ENCODE data around the gene CHRM2.
"Not testable (repeated sequence)": the region's sequence is repeated elsewhere in the genome, so short reads cannot be mapped to it uniquely, and the experiment has no call there.

The CHRM2 gene

GRCh38 chr7:136868496-136869000 is at the start of gene CHRM2:
Gene CHRM2, plus strand, starts transcription at chr7:136868652. Its CDS starts 146,214 bp downstream, at chr7:137014866.
- DNase-seq: no peak

DNA sequence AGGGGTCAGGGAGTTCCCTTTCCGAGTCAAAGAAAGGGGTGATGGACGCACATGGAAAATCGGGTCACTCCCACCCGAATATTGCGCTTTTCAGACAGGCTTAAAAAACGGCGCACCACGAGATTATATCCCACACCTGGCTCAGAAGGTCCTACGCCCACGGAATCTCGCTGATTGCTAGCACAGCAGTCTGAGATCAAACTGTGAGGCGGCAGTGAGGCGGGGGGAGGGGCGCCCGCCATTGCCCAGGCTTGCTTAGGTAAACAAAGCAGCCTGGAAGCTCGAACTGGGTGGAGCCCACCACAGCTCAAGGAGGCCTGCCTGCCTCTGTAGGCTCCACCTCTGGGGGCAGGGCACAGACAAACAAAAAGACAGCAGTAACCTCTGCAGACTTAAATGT is 37.1 kb upstream of the CHRM2 start:
- DNase-seq: not testable (repeated sequence)

- no peak for DNase-seq
Measured at GRCh38 chr7:136845899-136846465, 22.5 kb upstream of the CHRM2 start.

DNA sequence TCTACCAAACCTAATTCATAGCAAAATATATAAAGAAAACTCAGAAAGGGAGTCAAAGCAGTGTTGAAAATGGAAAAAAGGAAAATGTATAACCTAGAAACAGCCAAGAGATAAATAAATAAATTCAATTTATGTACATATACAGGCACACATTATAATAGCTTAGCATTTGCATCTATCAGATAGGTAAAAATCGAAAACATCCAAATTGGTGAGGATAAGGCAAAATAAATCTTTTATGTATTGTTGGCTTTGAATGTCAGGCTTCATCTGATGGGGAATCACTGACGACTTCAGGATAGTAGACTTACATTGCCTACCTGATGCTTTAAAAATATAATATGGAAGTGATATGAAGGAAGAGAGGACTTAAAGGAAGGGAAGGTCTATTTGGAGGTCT is 20.6 kb upstream of the CHRM2 start:
- DNase-seq: no peak

DNA sequence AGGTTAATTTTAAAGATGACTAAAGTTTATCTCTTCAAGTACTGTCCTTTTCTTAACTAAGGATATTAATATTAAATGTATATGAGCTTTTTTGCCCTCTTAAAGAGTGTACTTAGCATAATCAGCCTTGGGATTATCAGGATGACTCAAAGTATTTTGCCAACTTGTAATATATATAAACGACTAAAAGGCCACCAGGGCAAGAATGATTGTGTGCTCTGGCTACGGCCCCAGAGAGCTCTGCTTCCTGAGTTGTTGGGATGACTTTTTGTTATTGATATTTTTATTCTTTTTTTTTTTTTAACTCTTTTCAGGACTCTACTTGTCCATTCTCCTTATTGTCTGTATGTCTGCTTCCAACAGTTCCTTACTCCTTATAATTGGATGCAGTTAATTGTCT is 14.8 kb upstream of the CHRM2 start:
- DNase-seq: no peak

DNA sequence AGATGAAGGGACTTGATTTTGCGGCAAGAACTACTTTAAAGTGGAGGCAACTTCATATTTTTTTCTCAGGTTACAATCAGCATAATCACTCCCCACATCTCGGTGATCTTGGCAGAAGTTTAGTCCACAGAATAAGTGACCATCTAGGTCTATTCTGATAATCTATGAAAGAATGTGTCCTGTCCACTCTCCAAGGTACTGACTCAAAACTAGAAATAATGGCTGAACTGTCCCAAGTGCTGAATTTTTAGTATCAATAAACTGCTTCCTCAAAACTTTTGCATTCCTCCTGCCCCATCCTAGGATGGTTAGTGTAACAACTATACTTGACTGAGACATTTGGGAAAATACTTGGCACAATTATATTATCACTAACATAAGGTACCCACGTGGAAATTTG is 10.9 kb upstream of the CHRM2 start:
- DNase-seq: no peak

- DNase-seq: no peak
Measured at GRCh38 chr7:136859803-136860202, 8.6 kb upstream of the CHRM2 start.

DNA sequence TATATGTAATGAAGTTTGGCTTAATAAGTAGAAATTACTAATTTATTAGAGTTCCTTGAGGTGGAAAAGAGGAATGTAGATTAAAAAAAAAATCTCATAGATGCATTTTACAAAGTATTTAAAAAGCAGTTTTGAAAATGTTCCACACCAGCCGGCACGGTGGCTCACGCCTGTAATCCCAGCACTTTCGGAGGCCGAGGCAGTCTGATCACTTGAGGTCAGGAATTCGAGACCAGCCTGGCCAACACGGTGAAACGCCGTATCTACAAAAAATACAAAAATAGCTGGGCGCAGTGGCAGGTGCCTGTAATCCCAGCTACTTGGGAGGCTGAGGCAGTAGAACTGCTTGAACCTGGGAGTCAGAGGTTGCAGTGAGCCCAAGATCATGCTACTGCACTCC is 3.2 kb upstream of the CHRM2 start:
- DNase-seq: no peak

DNA sequence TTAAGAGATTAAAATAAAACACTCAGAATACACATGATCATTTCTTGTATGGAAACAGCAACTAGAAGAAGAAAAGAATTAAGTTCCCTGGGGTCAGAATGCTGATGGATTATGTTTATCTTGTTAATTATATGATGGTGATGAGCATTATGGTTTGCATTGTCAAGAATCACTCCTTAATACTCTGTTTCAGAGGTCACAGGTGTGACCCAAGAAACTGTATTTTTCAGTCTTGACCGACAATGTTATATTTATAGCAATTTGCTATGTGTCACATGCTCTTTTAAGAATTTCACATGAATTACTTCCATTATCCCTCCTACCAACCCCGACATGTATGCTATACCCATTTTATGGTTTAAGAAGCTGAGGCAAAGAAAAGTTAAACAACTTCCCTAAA is 2.7 kb upstream of the CHRM2 start:
- no peak for DNase-seq

DNA sequence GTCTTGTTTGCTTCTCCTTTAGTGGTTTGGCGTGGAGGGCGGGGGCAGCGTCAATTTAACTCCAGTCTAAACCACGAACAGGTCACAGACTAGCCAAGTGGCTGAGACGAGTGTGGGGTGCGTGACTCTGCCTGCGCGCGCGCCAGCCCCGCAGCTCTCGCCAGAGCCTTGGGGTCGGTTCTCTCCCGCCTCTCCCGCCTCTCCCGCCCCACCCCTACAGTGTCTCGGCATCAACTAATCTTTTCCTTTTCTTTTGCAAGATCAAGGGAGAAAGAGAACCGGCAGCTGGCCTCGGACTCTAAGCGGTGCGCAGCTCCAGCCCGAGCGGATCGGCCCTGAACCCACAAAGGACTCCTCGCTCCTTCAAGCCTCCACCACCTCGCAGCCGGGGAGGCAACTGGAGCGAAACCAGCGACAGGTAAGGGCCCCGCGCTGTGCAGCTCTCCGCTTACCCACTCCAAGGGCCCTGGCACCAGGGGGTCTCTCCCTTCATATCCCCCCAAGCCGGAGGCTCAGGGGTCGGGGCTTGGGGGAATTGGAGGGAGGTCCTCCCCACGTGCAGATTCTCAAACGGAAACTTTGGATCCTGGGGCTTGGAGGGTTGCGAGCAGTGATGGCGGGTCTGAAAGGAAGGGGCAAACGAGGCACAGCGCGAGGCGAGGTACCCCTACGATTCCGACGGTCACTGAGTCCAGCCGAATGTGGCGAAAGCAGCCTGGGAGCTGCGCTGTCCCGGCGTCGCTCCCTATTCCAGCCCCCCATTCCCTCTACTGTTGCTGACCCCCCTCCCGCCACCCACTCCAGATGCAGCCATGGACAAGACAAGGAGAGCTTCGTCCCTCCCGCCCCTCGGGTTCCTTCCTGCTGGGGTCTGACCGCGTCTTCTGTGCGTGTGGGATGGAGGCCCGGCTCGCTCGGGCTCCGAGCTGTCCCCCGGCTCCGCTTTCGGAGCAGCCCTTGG is 829 bp downstream of the CHRM2 start:
- no peak for DNase-seq

DNA sequence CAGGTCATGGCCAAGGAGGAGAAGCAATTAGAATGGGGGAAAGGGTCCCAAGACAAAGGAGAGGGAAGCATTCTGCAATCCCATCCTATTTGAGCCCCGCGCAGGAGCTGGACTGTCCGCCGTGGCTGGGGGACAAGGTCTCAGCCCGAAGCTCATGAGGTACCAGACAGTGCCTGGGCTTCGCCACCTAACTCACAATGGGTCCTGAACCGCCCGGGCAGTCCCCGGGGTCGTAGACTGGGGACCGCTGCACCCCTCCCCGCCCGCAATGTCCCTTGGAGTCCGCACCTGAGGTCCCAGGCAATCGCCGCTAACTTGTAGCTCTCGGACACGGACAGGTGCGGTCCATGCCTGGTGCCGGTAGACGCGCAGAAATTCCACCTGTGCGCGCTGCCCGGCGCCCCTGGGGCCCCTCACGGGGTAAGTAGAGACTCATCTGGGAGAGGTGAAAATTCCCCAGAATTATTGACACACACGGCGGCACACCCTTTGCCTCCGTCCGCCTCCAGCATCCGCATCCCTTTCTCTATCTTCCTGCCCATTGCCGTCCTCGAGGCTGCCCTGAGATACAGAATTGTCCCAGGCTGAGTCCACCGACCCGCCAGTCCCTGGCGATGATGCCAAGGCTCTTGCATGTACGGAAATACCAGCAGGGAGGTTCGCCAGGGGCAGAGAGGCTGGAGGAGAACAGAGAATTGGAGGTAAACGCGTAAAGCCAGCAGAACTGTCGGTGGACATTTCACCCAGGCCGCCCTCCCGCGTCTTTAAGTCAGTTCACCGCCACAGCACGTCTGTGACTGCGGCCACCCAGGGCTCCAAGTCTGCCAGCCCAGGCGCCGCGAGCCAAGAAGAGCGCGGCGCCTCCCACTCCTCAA is 1.8 kb downstream of the CHRM2 start:
- DNase-seq: no peak

- DNase-seq: no peak
Measured at GRCh38 chr7:136870866-136871487, 2.5 kb downstream of the CHRM2 start.

GRCh38 chr7:136874393-136875032 is 6.1 kb downstream of the CHRM2 start:
- DNase-seq: no peak

- DNase-seq: no peak
Measured at GRCh38 chr7:136877509-136877908, 9.1 kb downstream of the CHRM2 start.

DNA sequence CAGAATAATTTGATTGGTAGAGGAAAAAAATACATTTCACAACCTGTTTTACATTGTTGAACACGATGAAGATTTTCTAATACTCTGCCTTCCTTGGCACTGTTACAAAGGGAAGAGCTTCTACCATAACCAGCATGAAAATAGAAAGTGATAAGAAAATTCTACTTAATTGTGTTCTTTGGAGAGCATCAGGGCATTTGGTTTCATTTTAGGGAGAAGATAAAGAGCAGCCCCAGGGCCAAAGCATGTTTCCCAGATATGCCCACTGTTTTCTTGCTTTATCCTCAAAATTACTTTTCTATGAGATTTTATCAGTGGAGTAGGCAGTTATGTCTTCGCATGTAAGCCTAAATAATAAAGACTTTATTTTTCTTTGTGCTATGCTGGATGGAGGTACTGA is 9.5 kb downstream of the CHRM2 start:
- no peak for DNase-seq

DNA sequence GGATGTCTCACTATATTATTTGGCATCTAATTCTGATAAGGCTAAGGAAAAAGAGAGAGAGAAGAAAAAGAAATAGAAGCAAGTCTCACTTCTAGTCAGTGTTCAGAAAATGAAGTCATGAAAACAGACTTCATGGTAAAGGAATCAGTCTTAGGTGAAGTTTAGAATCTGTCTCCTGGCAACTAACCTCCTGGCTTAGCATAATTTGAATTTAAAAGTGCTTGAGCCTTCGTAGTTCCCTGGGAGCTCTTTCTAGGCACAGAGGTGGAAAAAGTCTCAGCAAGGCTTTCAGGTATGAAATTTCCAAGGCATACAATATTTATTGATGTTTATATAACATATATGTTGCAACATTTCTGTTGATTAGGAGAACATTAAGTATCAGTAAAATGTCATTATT is 10.4 kb downstream of the CHRM2 start:
- DNase-seq: no peak

GRCh38 chr7:136883046-136883445 is 14.6 kb downstream of the CHRM2 start:
- no peak for DNase-seq

DNA sequence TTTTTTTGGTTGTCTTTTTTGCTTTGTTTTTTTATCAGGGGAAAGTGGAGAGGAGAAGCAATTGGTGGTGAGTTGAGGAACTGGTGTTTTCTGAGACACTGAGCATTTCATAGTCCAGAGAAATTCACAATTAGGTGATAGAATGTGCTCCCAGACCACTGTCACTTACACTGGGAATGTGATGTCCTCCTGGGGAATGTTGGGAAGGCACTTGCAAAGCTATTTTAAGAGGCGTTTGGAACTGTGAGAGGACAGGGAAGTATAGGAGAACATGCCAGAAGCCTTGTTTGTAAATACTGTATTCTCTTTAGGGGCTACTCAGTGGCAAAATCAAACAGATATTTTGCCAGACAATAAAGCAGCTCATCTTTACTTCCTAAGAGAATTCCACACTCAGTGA is 16.0 kb downstream of the CHRM2 start:
- no peak for DNase-seq

DNA sequence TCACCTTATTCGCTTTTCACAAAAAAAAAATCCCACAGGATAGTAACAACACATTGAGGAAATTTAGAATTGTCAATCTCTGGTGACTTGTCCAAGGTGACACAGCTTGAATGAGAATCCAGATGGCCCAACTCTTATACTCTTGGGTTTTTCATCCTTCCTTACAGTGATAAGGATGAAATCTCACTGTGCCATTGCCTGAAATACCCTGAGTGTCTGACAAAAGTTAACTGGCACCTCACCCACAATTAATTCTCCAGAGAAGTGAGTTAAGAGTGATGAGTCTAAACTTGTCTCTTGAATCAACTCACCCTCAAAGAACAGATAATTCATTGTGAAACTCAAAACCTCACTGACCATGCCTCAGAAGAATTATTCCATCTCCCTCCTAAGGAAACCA is 18.9 kb downstream of the CHRM2 start:
- no peak for DNase-seq

DNA sequence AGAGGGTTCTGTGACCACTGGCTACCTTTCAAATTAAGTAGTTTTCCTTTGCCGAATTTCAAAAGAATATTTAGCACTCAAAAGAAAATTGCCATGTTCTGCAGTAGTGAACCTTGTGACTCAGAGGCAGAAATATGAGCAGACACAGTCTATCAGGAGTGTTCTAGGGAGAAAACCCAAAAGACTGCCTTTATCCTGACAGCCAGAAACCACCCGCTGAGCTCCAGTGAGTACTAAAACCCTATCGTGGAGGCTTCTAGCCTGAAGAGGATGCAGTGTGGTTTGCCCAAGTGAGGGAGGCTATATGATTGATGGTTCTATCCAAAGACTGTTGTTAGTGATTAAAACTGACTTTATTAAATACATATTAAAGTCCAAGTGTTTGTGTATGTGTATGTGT is 21.9 kb downstream of the CHRM2 start:
- no peak for DNase-seq

DNA sequence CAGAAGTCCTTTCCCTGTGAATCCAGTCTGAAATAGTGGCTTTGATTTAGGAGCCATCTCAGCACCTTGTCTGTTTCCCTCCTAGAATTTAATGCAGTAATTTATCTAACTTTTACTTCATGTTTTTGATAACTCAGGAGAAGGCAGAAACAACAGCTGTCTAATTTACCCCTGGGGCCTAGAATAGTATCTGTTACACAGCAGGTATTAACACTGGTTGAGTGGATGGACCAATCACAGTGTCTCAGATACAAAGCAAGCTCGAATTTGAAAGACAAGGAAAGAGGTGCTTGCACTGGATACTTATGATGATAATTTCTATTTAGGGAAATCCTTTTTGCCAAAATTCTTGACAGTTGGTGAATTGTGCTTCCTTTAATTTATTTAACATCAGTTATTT is 23.4 kb downstream of the CHRM2 start:
- no peak for DNase-seq

DNA sequence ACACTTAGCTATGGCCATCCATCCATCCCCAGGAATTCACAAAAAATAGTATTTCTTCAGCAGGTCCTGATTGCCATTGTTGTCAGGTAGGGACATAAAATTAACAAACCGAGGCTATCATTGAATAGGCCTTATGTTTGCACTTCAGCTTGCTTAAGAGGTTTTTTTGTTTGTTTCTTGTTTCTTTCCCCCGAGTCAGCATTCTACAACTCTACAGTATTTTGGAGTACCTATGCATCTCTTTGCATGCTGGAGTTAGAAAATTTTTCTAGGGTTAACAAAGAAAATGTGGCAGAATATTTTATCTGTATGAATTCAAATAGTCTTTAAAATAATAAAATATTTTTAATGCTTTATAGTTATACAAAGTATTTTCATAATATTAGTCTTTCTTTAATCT is 26.3 kb downstream of the CHRM2 start:
- no peak for DNase-seq
